Neuron (in vitro differentiated cells): ENCODE measurements around the gene NTF3.

Experiments used
- H2AFZ ChIP-seq: one replicate; pipeline ENCODE4 v1.6.1; 2013; ENCODE audit warnings: low read depth, mild to moderate bottlenecking, inconsistent platforms, low read length, moderate library complexity
- H3K27me3 ChIP-seq: one replicate; pipeline ENCODE4 v1.6.1; 2013; ENCODE audit warnings: low read length; ENCODE audit not compliant: insufficient read depth
- H3K36me3 ChIP-seq: one replicate; pipeline ENCODE4 v1.6.1; 2013; ENCODE audit warnings: low read length; ENCODE audit not compliant: insufficient read depth
- H3K4me1 ChIP-seq: one replicate; pipeline ENCODE4 v1.6.1; 2013; ENCODE audit warnings: low read length; ENCODE audit not compliant: insufficient read depth
- H3K4me3 ChIP-seq: 2 replicates; pipeline ENCODE4 v1.5.1; 2013; ENCODE audit warnings: mild to moderate bottlenecking, low read length, moderate library complexity
- H3K9me3 ChIP-seq: one replicate; pipeline ENCODE4 v1.6.1; 2013; ENCODE audit warnings: low read length

Gene NTF3

DNA sequence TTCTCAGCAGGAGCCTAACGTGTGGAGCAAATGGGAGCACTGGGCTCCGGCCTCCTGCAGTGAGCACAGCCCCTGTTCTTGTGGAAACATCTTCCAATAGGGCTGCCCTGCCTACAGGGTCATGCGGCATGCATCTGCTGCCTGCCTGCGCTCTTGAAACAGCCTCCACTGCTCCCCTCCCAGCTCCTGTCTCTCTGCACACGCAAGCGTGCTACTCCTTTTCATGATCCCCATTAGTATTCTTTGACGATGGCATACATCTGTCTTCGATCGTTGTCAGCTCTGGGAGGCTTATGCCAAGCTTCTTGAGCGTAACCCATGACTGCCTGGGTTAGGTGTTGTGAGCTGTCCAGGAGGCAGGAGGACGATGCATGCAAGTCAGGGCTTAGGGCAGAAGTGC lies 23.1 kb downstream of the NTF3 start:
- Histone ChIP-seq H3K4me3 (no peak overlapping the region), H3K36me3 (no peaks in the 10 kb centered on the region)

DNA sequence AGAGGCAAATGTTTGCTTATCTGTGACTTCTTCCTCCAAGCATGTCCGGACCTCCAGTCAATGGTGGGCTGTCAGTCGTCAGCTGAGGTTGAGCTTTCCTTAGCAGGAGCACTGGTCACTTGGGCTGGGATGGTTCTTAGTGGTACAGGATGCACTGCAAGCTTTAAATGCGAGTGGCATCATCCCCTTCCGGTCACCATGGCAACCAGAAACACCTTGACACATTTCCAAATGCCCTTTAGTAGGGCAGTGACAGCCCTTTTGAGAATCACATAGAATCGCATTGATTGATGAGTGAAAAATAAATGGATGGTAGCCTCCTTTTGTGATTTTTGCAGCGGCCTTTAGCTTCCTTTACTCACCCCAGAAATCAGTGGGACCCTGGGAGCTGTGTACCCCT lies 24.1 kb downstream of the NTF3 start:
- H3K9me3 ChIP-seq: no peaks in the 10 kb centered on the region
- H2AFZ ChIP-seq: no peak overlapping the region
- H3K27me3 ChIP-seq: no peaks in the 10 kb centered on the region
- no peak overlapping the region for H3K4me3 ChIP-seq
- no peaks in the 10 kb centered on the region for H3K36me3 ChIP-seq
- H3K4me1 ChIP-seq: no peaks in the 10 kb centered on the region

More for the DNA sequence above, 23.1 kb downstream of the NTF3 start:
- Histone ChIP-seq H3K9me3 (no peaks in the 10 kb centered on the region), H3K27me3 (no peaks in the 10 kb centered on the region), H2AFZ (no peak overlapping the region), H3K4me1 (no peaks in the 10 kb centered on the region)

DNA sequence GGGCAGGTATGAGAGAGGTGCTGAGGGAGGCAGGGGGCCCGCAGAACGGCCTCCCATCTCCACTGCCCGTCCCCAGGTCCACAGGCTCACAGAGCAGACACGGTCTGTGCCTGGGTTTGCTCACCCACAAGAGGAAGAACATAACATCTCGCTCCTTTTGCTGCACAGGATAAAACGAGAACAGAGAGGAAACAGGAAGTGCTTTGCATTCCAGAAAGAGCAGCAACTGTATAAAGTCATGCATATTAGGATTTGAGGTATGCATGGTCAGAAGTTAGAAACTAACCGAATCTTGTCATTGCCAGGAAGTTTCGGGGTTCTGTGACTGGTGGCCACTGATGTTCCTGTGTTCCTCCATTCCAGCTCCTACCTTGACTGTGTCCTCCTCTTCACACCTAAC lies 25.0 kb downstream of the NTF3 start:
- Histone ChIP-seq H3K9me3 (no peaks in the 10 kb centered on the region), H3K27me3 (no peaks in the 10 kb centered on the region)

DNA sequence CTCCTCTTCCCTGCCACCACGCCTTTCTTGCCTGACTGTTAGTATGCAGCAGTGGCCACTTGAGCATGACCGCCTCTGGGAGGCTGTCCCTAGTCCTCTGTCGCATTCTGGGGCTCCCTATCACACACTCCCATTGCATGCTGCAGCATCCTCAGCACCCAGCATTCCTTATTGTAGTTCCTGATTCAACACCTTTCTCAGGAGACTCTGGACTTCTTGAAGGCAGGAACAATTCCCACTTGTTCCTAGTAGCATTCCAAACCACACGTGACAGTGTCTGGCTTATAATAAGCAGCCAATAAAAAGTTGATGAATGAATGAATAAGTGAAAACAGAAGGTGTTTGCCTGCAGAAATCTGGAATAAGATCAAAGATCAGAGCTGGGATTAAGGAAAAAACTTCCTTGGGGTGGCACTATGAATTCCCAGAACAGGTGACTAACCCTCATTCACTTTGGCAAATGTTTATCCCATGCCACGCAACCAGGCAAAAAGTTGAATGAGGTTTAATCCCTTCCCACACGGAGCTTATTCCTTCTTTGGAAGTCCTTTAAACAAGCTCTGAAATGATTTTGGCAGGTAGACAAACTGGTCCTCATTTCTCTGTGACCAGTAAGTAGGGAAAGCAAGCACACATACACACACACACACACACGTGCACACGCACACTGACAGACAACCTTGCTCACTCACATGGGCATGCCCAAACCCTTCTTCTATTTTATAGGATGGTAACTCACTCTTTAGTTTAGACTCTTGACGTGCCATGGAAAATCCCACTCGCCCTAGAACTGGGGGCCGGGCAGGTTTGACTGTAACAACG lies 26.5 kb downstream of the NTF3 start:
- no peak overlapping the region for H2AFZ ChIP-seq
- no peaks in the 10 kb centered on the region for H3K9me3 ChIP-seq

More for the DNA sequence above, 25.0 kb downstream of the NTF3 start:
- Histone ChIP-seq H3K4me1 (no peaks in the 10 kb centered on the region), H2AFZ (no peak overlapping the region), H3K4me3 (no peak overlapping the region), H3K36me3 (no peaks in the 10 kb centered on the region)

DNA sequence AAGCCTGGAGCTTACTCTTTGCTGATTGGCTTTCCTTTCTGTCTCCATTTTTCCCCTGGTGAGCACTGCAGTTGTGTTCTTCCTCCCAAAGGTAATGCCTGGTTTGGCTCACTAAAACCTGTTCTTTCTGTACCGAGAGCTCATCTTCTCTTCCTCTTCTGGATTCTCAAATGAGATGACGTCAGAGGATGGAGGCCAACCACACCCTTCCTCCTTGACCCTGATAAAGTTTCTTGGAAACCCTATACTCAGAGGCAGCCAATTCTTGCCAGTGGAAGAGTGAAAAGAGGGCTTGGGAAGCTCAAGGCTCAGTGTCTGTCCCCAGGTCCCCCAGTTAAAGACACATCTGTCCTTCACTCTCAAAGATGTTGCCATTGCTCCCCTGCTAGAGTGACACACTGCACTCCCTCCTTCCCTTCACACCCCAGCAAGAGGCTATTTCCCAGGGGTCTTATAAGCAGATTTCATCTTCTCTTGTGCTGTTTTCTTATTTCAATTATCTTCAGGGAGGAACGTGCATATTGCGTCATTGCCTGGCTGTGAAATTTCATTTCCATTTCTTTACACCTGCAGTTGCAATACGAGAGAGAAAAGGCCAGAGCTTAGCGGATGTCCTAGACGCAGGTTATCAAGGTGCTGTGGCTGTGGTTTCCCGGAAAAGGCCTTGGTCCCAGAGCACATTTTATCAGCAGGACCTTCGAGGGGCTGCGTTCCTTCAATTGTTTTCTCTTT lies 27.3 kb downstream of the NTF3 start:
- no peaks in the 10 kb centered on the region for H3K36me3 ChIP-seq
- H3K9me3 ChIP-seq: no peaks in the 10 kb centered on the region
- no peak overlapping the region for H2AFZ ChIP-seq
- no peaks in the 10 kb centered on the region for H3K4me1 ChIP-seq
- no peak overlapping the region for H3K4me3 ChIP-seq
- H3K27me3 ChIP-seq: no peaks in the 10 kb centered on the region

More for the DNA sequence above, 26.5 kb downstream of the NTF3 start:
- Histone ChIP-seq H3K4me1 (no peaks in the 10 kb centered on the region), H3K4me3 (no peak overlapping the region), H3K27me3 (no peaks in the 10 kb centered on the region), H3K36me3 (no peaks in the 10 kb centered on the region)

DNA sequence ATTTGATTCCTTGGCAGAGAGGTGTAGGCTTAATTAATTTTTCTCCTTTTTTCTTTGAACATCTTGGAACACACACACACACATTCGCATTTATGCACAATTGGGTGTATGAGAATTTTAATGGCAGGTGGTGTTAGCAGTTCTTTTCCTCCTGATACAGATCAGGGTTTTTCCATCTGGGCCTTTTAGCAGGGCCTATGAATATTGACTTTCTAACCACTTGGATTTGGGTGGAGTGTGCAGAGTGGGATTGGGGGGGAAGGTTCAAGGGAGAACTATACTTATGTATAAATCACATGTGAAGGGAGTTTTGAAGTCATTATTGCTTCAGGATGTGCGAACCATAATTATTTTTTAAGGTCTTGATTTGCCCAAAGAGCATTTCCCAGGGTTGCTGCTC lies 28.9 kb downstream of the NTF3 start:
- no peaks in the 10 kb centered on the region for H3K4me1 ChIP-seq
- H3K36me3 ChIP-seq: no peaks in the 10 kb centered on the region
- H2AFZ ChIP-seq: no peak overlapping the region
- no peaks in the 10 kb centered on the region for H3K27me3 ChIP-seq
- no peaks in the 10 kb centered on the region for H3K9me3 ChIP-seq
- H3K4me3 ChIP-seq: no peak overlapping the region

DNA sequence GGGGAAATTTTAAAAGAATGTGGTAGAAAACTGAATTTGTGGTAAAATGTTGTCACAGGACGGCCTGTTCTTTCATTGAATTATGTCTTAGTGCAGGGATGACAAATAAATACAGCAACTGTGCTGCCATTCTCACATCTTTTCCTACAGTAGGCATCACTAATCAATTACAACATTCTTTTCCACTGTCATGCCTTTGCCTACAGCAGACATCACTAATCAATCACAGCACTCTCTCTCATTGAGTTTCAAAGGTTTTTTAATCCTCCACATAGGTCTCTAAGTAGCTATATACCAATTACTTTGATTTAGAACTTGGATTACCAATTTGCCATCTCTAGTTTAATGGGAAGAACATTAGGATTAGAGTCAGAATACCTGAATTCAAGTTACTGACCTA lies 30.1 kb downstream of the NTF3 start:
- Histone ChIP-seq H3K9me3 (no peaks in the 10 kb centered on the region), H3K27me3 (no peaks in the 10 kb centered on the region), H2AFZ (no peak overlapping the region), H3K36me3 (no peaks in the 10 kb centered on the region), H3K4me3 (no peak overlapping the region), H3K4me1 (no peaks in the 10 kb centered on the region)

DNA sequence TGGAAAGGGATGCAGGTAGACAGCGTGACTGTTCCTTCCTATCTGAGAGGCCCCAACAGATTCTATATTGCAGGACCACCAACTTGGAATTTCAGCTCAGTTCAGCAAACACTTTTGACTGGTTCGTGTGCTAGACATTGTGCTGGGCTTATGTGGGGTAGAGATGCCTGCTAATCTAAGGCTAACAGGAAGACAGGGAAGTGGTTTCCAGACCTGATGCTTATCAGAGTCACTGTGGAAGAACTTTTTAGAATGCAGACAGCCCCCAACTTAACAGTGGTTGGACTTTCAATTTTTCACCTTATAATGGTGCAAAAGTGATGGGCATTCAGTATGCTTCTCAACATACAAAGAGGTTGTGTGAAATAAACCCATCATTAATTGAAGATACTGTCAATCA lies 32.2 kb downstream of the NTF3 start:
- Histone ChIP-seq H3K9me3 (no peaks in the 10 kb centered on the region), H3K36me3 (no peaks in the 10 kb centered on the region), H2AFZ (no peak overlapping the region), H3K4me1 (no peaks in the 10 kb centered on the region), H3K27me3 (no peaks in the 10 kb centered on the region), H3K4me3 (no peak overlapping the region)

DNA sequence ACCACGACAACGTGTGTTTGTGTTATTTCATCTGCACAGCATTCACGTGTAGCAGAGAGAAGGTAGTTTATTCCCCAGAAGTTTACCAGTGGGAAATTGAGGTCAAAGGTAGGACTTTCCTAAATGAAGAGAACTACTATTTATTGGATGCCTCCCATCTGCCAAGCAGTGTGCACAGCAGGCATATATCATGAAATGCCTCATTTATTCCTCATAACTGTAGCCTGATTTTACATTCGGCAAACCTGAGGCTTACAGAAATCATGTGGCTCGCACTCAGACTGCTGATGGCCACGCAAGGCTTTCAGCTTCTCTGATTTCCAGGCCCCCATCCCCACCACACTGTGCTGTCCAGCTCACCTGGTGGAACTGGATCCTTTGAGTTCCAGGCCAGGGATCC lies 33.5 kb downstream of the NTF3 start:
- Histone ChIP-seq H3K36me3 (no peaks in the 10 kb centered on the region), H3K4me1 (no peaks in the 10 kb centered on the region), H3K4me3 (no peak overlapping the region), H3K27me3 (no peaks in the 10 kb centered on the region), H2AFZ (no peak overlapping the region), H3K9me3 (no peaks in the 10 kb centered on the region)

DNA sequence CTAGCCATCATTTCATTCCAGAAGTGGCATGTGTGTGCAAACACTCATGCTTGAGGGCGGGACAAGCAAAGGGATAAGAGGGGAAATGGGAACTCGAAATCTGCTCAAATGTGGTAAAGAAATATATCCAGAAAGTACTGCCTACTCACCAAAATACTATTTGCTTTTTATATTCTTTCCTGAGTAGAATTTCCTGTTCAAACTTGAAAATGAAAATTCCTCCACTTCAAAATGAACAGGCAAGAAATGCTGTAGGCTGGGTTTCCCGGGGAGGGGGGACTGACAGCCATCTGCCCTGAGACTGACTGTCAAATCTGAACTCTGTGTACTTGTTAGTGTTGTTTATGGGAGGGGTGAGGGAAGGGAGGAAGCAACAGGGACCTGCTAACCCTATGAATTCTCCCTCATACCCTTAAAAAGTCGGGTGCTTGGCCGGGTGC lies 34.6 kb downstream of the NTF3 start:
- Histone ChIP-seq H3K4me1 (no peaks in the 10 kb centered on the region), H2AFZ (no peak overlapping the region), H3K9me3 (no peaks in the 10 kb centered on the region), H3K36me3 (no peaks in the 10 kb centered on the region), H3K4me3 (no peak overlapping the region), H3K27me3 (no peaks in the 10 kb centered on the region)

DNA sequence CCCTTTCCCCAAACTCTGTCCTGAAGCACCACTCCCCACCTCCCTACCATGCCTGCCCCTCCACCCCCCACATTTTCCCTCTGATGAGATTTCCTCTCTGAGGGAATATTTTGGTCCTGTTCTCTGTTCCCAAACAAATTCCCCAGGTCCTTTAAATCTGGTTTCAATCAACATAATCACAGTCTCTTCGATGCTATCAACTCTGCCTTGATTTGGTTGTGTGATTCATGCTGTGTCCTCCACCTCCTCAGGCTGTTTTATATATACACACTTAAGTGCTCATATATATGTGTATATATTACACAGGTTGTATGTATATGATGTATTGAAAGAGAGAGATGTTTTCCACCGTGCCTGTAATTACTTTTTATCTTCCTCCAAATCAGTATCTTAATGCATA lies 36.0 kb downstream of the NTF3 start:
- Histone ChIP-seq H3K4me3 (no peak overlapping the region), H3K36me3 (no peaks in the 10 kb centered on the region), H2AFZ (no peak overlapping the region), H3K4me1 (no peaks in the 10 kb centered on the region), H3K27me3 (no peaks in the 10 kb centered on the region), H3K9me3 (no peaks in the 10 kb centered on the region)

DNA sequence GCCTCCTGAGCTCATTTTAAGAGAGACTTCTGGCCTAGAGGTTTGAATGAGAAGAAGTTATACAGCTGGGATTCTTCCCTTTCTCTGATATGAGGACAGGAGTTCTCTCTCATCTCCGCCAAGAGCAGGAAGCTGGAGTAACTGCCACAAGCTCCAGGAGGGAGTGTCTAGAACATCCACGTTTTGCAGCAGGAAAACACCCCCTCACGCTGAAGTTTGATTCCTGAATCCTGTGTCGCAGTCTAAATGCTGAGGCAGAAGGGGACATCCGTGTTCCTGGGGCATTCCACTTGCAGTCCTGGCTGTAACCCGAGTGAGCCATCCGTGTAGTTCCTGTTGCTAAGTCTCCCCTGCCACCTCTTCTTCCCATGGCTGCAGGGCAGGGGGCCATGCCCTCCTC lies 38.3 kb downstream of the NTF3 start:
- Histone ChIP-seq H3K4me3 (no peak overlapping the region), H3K9me3 (no peaks in the 10 kb centered on the region), H3K27me3 (no peaks in the 10 kb centered on the region), H3K4me1 (no peaks in the 10 kb centered on the region), H2AFZ (no peak overlapping the region), H3K36me3 (no peaks in the 10 kb centered on the region)

DNA sequence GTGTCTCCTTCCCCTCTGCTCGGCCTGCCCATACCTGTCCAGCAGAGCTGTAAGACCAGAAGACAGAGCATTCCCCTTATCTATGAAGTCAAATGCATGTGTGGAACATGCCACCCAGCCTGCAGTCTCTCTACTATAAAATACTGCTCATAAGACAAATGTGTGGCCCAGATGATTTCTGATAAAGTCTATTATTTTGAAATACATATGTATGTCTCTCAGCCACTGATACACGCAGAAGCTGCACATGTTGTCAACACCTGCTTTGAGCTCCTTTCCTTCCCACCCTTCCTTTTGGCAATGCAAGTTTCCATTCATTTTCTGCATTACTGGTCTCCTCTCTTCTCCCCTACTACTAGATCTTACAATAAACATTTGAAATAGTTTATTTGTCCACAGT lies 38.8 kb downstream of the NTF3 start:
- H3K4me3 ChIP-seq: no peak overlapping the region
- no peaks in the 10 kb centered on the region for H3K36me3 ChIP-seq
- no peaks in the 10 kb centered on the region for H3K27me3 ChIP-seq
- no peaks in the 10 kb centered on the region for H3K9me3 ChIP-seq
- no peak overlapping the region for H2AFZ ChIP-seq
- H3K4me1 ChIP-seq: no peaks in the 10 kb centered on the region
